Esophagus squamous epithelium (tissue), 5 donors: Measurements from ENCODE around the gene KNDC1. TPM values are rescaled to one million over a fixed set of nuclear protein-coding genes. Genes with fewer than 3 reads are reported as not detected.

ENCODE experiments used
- DNase-seq: peaks from one replicate; lab custom pipeline; 2025; lab: John Stamatoyannopoulos, UW
- H3K27ac ChIP-seq, 4 donors: fragments of 200-600 bp; sonication (generic); one replicate each; pipeline ENCODE4 v1.5.1; 2016 to 2019; ENCODE audit warnings: mild to moderate bottlenecking in 1 of 4
- H3K27me3 ChIP-seq, 4 donors: fragments of 200-600 bp; sonication (generic); 1 replicate in 3 of 4; 2 replicates in 1 of 4; pipeline versions ENCODE4 v1.5.1 to v1.6.0; 2017 to 2021; ENCODE audit warnings: antibody characterized with exemption in 1 of 4
- H3K36me3 ChIP-seq, 3 donors: fragments of 200-600 bp; sonication (generic); one replicate each; pipeline ENCODE4 v1.5.1; 2016 to 2019
- H3K4me1 ChIP-seq, 3 donors: fragments of 200-600 bp; sonication (generic); one replicate each; pipeline ENCODE4 v1.5.1; 2017 to 2019
- H3K4me3 ChIP-seq, 4 donors: fragments of 200-600 bp; sonication (generic); 1 replicate in 3 of 4; 2 replicates in 1 of 4; pipeline ENCODE4 v1.5.1; 2016 to 2019; ENCODE audit warnings: mild to moderate bottlenecking in 2 of 4, moderate library complexity in 1 of 4
- H3K9me3 ChIP-seq, 3 donors: fragments of 200-600 bp; sonication (generic); one replicate each; pipeline ENCODE4 v1.5.1; 2016 to 2019
- CTCF ChIP-seq, 6 experiments: fragments of 450-650 bp in 4 of 6; fragments of 200-600 bp in 2 of 6; sonication (generic) in 2 of 6; IDR thresholded peaks; one replicate each; pipeline ENCODE4 v1.5.1; 2016 to 2019; ENCODE audit warnings: antibody characterized with exemption in 6 of 6, mild to moderate bottlenecking in 4 of 6, moderate library complexity in 4 of 6
- POLR2A ChIP-seq, 4 donors: fragments of 450-650 bp; IDR thresholded peaks; one replicate each; pipeline ENCODE4 v1.6.1; 2017; ENCODE audit warnings: antibody characterized with exemption in 4 of 4, mild to moderate bottlenecking in 4 of 4, moderate library complexity in 3 of 4
- WGBS, 2 donors: methylation state at CpG; one replicate each; pipeline ENCODE4 v1.1.5; 2018; 5-methylcytosine and 5-hydroxymethylcytosine counted together
- intact Hi-C: fragments of 100-400 bp; cut with DNase I; formaldehyde crosslinking; loops from one replicate; pipeline ENCODE4 v1.15.0; 2022
- total RNA-seq, 4 donors: library from RNA; depleted of rRNA; stranded (reverse); fragments of >200 nt; gene quantifications; one replicate each; pipeline ENCODE4 v1.1.0, GENCODE V29; 2016
- donor health status: DM: yes; HTN: yes; CAD: no.

KNDC1 gene
- total RNA-seq, 4 donors from 2014 or later: 0.19 to 0.64 (median 0.53) TPM; not detected in 1

- intact Hi-C loops: loop anchor here (5.0 to 10.0 kb wide), 2 partner anchors 178 to 286 kb away; partner anchors contain the start of gene CFAP46
- no peak for DNase-seq
Observed at GRCh38 chr10:133123050-133123745, 36.8 kb upstream of the KNDC1 start.

GRCh38 chr10:133123746-133124356 lies 36.2 kb upstream of the KNDC1 start:
- peaks cover 0 to 46% (median 0%) of the 10 kb centered on the region in 4 donors for H3K27me3 ChIP-seq
- intact Hi-C loops: loop anchor here (5.0 to 10.0 kb wide), 2 partner anchors 179 to 287 kb away; partner anchors contain the start of gene CFAP46

More at GRCh38 chr10:133123050-133123745, 36.8 kb upstream of the KNDC1 start:
- peaks cover 0 to 46% (median 0%) of the 10 kb centered on the region in 4 donors for H3K27me3 ChIP-seq
- no peaks in the 10 kb centered on the region for H3K36me3 ChIP-seq
- no peak for TF ChIP-seq POLR2A (IDR thresholded peaks at IDR 0.05)
- no peak for TF ChIP-seq CTCF (IDR thresholded peaks at IDR 0.05)
- no peaks in the 10 kb centered on the region for H3K4me1 ChIP-seq
- no peak overlapping the region for H3K27ac ChIP-seq
- no peak overlapping the region for H3K4me3 ChIP-seq
- 71 to 79% methylated on average over 33 to 35 of the region's 39 CpGs for WGBS, 2 donors
- H3K9me3 ChIP-seq: no peaks in the 10 kb centered on the region

GRCh38 chr10:133124357-133125211 lies 35.4 kb upstream of the KNDC1 start:
- TF ChIP-seq CTCF (IDR thresholded peaks at IDR 0.05) (peak in 5 of 6 experiments; percentile 38 to 64 (median 42)), POLR2A (IDR thresholded peaks at IDR 0.05) (no peak)
- intact Hi-C loops: loop anchor here (5.0 to 10.0 kb wide), 2 partner anchors 180 to 287 kb away; partner anchors contain the start of gene CFAP46
- H3K4me1 ChIP-seq: no peaks in the 10 kb centered on the region
- H3K4me3 ChIP-seq: no peak overlapping the region
- H3K27ac ChIP-seq: no peak overlapping the region
- peaks cover 0 to 46% (median 0%) of the 10 kb centered on the region in 4 donors for H3K27me3 ChIP-seq
- no peaks in the 10 kb centered on the region for H3K36me3 ChIP-seq
- H3K9me3 ChIP-seq: no peaks in the 10 kb centered on the region
- WGBS, 2 donors: 17 to 53% methylated on average over 19 to 20 of the region's 58 CpGs
- DNase-seq: no peak

More at GRCh38 chr10:133123746-133124356, 36.2 kb upstream of the KNDC1 start:
- H3K9me3 ChIP-seq: no peaks in the 10 kb centered on the region
- H3K4me3 ChIP-seq: no peak overlapping the region
- no peaks in the 10 kb centered on the region for H3K4me1 ChIP-seq
- TF ChIP-seq CTCF (IDR thresholded peaks at IDR 0.05) (no peak), POLR2A (IDR thresholded peaks at IDR 0.05) (no peak)
- no peak overlapping the region for H3K27ac ChIP-seq
- DNase-seq: no peak
- H3K36me3 ChIP-seq: no peaks in the 10 kb centered on the region
- WGBS, 2 donors: 68 to 86% methylated on average over 14 to 22 of the region's 23 CpGs

- Histone ChIP-seq H3K36me3 (no peaks in the 10 kb centered on the region), H3K9me3 (no peaks in the 10 kb centered on the region), H3K27ac (no peak overlapping the region), H3K4me1 (no peaks in the 10 kb centered on the region), H3K27me3 (peaks cover 0 to 46% (median 0%) of the 10 kb centered on the region in 4 donors), H3K4me3 (no peak overlapping the region)
- WGBS, 2 donors: 81 to 82% methylated on average over 8 to 9 of the region's 9 CpGs
- TF ChIP-seq POLR2A (IDR thresholded peaks at IDR 0.05) (no peak), CTCF (IDR thresholded peaks at IDR 0.05) (no peak)
- DNase-seq: no peak
- intact Hi-C loops: loop anchor here (10.0 kb wide), 1 partner anchor 181 kb away; the partner anchor contains the start of gene CFAP46
Observed at GRCh38 chr10:133125901-133126300, 34.1 kb upstream of the KNDC1 start.
